Peyer's patch (tissue), 4 donors: ENCODE data around the gene GPS1.

Source experiments
- POLR2A ChIP-seq, 2 donors: fragments of 450-650 bp; IDR thresholded peaks; one replicate each; pipeline ENCODE4 v1.5.1; 2017; ENCODE audit warnings: antibody characterized with exemption in 2 of 2, mild to moderate bottlenecking in 2 of 2, moderate library complexity in 2 of 2
- TF ChIP-seq, protein P1 (sequence below), 6 experiments: fragments of 450-650 bp in 4 of 6; fragments of 200-600 bp in 2 of 6; sonication (generic) in 1 of 6; IDR thresholded peaks; one replicate each; pipeline ENCODE4 v1.5.1; 2017 to 2019; ENCODE audit warnings: antibody characterized with exemption in 6 of 6, mild to moderate bottlenecking in 3 of 6, moderate library complexity in 1 of 6

DNA sequence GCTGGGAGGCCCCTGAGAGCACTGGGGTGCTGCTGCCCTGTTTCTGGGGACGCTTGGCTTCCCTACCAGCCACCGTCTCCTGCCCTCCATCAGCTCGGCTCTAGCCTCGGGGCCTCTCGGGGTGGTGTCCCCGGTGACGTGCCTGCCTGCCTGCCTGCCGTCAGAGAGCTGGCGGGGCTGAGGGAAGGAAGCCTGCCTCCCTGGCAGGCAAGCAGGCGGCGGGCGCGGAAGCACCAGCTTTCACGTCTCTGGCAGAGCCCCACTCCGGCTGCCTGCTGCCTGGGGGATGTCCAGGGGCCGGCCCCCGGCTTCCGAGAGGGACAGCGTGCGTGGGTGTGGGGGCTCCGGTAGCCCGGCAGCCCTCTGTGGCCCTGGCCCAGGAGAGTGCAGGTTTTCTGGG, 38.4 kb upstream of the GPS1 start:
- TF ChIP-seq POLR2A (IDR thresholded peaks at IDR 0.05) = no peak
- TF ChIP-seq, protein P1, sequence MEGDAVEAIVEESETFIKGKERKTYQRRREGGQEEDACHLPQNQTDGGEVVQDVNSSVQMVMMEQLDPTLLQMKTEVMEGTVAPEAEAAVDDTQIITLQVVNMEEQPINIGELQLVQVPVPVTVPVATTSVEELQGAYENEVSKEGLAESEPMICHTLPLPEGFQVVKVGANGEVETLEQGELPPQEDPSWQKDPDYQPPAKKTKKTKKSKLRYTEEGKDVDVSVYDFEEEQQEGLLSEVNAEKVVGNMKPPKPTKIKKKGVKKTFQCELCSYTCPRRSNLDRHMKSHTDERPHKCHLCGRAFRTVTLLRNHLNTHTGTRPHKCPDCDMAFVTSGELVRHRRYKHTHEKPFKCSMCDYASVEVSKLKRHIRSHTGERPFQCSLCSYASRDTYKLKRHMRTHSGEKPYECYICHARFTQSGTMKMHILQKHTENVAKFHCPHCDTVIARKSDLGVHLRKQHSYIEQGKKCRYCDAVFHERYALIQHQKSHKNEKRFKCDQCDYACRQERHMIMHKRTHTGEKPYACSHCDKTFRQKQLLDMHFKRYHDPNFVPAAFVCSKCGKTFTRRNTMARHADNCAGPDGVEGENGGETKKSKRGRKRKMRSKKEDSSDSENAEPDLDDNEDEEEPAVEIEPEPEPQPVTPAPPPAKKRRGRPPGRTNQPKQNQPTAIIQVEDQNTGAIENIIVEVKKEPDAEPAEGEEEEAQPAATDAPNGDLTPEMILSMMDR (IDR thresholded peaks at IDR 0.05) = no peak
